Measurements from ENCODE around the gene NTM.

GRCh38 chr11:131785801-131786200, 415.4 kb downstream of the NTM start:
- no peak for TF ChIP-seq POLR2AphosphoS5 (IDR thresholded peaks at IDR 0.05; ENCODE audit: low read depth, low read length)
- no peak for TF ChIP-seq POLR2A (IDR thresholded peaks at IDR 0.05; ENCODE audit: low read depth, low read length)
- TF ChIP-seq TAF1 (IDR thresholded peaks at IDR 0.05; ENCODE audit: borderline replicate concordance, low read depth, low read length), result no peak

Measured in GM12892 (cell line).